22Rv1 (cell line): ENCODE measurements around the gene PAMR1.
"Not testable (repeated sequence)": the region's sequence is repeated elsewhere in the genome, so short reads cannot be mapped to it uniquely, and the experiment has no call there.

ENCODE experiments used
- CTCF ChIP-seq: fragments of 450-650 bp; IDR thresholded peaks from 2 replicates; pipeline ENCODE4 v1.5.1; 2017; ENCODE audit warnings: mild to moderate bottlenecking
- ZFX ChIP-seq: fragments of 450-650 bp; IDR thresholded peaks from 2 replicates; pipeline ENCODE4 v1.6.1; 2017; ENCODE audit warnings: antibody characterized with exemption, borderline replicate concordance

GRCh38 chr11:35547995-35548394 is 22.6 kb upstream of the PAMR1 start:
- not testable (repeated sequence) for TF ChIP-seq CTCF, ZFX
